ENCODE data around the gene THOC1. TPM values are rescaled to one million over a fixed set of nuclear protein-coding genes. Genes with fewer than 3 reads are reported as not detected.

The THOC1 gene
- total RNA-seq, 3 donors from 2014 or later, result 56.2 to 98.9 (median 67.5) TPM

DNA sequence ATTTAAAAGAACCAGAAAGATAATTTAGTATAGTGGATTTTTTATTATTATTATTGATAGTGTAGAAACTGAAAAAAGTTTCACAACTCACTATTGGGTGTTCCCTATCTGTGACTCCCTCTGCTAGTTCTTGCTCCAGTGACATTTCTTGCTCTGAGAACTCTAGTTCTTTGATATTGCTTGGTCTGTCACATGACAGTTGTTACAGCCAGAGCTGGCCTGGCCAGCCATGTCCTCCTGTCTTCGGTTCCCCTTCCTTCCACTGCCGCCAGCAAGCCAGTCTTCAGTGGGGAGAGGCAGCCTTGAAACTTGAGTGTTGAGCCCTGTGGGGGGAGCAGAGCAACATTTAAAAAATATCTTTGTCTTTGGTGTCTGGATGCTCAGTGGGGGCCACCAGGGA is 7.6 kb upstream of the THOC1 start:
- Histone ChIP-seq H3K27ac (no peak overlapping the region), H3K27me3 (no peaks in the 10 kb centered on the region), H3K4me3 (no peak overlapping the region), H3K9me3 (peaks cover 5% of the 10 kb centered on the region in 2 donors), H3K36me3 (no peaks in the 10 kb centered on the region), H3K4me1 (no peaks in the 10 kb centered on the region)
- TF ChIP-seq POLR2A (IDR thresholded peaks at IDR 0.05) (no peak), POLR2AphosphoS5 (IDR thresholded peaks at IDR 0.05) (no peak)
- TF ChIP-seq, protein P1, sequence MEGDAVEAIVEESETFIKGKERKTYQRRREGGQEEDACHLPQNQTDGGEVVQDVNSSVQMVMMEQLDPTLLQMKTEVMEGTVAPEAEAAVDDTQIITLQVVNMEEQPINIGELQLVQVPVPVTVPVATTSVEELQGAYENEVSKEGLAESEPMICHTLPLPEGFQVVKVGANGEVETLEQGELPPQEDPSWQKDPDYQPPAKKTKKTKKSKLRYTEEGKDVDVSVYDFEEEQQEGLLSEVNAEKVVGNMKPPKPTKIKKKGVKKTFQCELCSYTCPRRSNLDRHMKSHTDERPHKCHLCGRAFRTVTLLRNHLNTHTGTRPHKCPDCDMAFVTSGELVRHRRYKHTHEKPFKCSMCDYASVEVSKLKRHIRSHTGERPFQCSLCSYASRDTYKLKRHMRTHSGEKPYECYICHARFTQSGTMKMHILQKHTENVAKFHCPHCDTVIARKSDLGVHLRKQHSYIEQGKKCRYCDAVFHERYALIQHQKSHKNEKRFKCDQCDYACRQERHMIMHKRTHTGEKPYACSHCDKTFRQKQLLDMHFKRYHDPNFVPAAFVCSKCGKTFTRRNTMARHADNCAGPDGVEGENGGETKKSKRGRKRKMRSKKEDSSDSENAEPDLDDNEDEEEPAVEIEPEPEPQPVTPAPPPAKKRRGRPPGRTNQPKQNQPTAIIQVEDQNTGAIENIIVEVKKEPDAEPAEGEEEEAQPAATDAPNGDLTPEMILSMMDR (IDR thresholded peaks at IDR 0.05), result no peak
- no peak for DNase-seq (ENCODE audit: low spot score in 2 of 2)
- intact Hi-C loops (cut with DNase I; ENCODE audit: low total_unique reads), result no loop called here

DNA sequence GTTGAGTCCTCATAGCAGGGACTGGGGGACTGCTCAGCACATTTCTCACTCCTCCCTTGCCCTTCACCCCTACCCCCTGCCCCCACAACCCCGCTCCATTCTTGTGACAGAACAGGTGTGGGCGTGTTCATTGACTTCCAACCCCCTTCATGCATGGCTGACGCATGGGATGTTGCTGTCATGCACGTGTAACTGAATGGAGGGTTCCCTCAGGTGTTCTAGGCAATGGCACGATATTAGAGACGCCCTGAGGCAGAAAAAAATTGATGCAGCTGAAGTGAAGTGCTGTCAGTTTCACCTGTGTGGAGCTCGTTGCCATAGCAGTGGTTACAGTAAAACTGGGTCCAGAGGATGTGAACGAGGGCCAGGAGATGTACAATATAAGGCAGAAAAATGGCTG is 6.5 kb upstream of the THOC1 start:
- Histone ChIP-seq H3K9me3 (peaks cover 4 to 5% of the 10 kb centered on the region in 2 donors), H3K4me1 (no peaks in the 10 kb centered on the region), H3K36me3 (no peaks in the 10 kb centered on the region), H3K27me3 (no peaks in the 10 kb centered on the region), H3K4me3 (no peak overlapping the region), H3K27ac (no peak overlapping the region)
- no peak for DNase-seq (ENCODE audit: low spot score in 2 of 2)
- TF ChIP-seq POLR2AphosphoS5 (IDR thresholded peaks at IDR 0.05) (no peak), POLR2A (IDR thresholded peaks at IDR 0.05) (no peak)
- TF ChIP-seq, protein P1 (IDR thresholded peaks at IDR 0.05), result no peak
- intact Hi-C loops (cut with DNase I; ENCODE audit: low total_unique reads), result no loop called here

DNA sequence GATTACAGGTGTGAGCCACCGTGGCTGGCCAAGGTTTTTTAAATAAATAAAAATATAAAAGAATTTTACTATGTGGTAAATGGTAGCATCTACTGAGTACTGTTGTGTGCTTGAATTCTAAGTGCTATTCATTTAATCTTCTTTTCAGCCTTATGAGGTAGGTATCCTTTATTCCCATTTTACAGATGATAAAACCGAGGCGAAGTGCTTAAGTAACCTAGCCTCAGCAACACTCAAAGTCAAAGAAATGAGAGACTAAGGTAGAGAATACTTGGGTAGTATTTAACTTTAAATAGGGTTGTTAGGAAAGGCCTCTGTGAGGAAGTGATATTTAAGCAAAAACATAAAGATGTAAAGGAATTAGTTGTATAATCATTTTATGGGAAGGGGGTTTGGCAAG is 5.7 kb upstream of the THOC1 start:
- no peak overlapping the region for H3K4me3 ChIP-seq
- no peak overlapping the region for H3K27ac ChIP-seq
- DNase-seq (ENCODE audit: low spot score in 2 of 2), result no peak
- no peaks in the 10 kb centered on the region for H3K36me3 ChIP-seq
- no peaks in the 10 kb centered on the region for H3K27me3 ChIP-seq
- intact Hi-C loops (cut with DNase I; ENCODE audit: low total_unique reads), result no loop called here
- H3K9me3 ChIP-seq, result peaks cover 0 to 2% of the 10 kb centered on the region in 2 donors
- TF ChIP-seq, protein P1 (IDR thresholded peaks at IDR 0.05), result no peak
- TF ChIP-seq POLR2A (IDR thresholded peaks at IDR 0.05), result no peak
- peaks cover 0 to 4% of the 10 kb centered on the region in 2 donors for H3K4me1 ChIP-seq

DNA sequence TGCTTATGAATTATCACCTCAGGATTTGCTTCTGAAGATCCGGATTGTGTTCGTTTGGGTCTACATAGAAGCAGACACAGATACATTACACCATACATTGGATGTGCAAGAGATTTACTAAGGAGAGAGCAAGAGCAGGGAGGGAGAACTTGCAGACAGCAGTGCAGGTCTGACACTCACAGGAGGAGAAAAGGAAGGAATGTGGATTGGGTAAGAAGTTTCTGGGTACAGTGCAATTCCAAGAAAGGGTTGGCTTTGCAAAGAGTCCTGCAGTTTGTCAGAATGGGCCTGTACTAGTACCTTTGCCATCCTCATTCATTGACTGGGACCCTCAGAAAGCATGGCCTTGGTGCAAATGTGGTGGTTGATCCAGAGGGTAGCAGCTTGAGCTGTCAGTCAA is 4.8 kb upstream of the THOC1 start:
- Histone ChIP-seq H3K4me3 (no peak overlapping the region), H3K9me3 (no peaks in the 10 kb centered on the region), H3K27ac (no peak overlapping the region), H3K27me3 (no peaks in the 10 kb centered on the region), H3K4me1 (peaks cover 0 to 4% of the 10 kb centered on the region in 2 donors), H3K36me3 (no peaks in the 10 kb centered on the region)
- intact Hi-C loops (cut with DNase I; ENCODE audit: low total_unique reads), result no loop called here
- TF ChIP-seq, protein P1 (IDR thresholded peaks at IDR 0.05), result no peak
- no peak for TF ChIP-seq POLR2AphosphoS5 (IDR thresholded peaks at IDR 0.05)
- no peak for TF ChIP-seq POLR2A (IDR thresholded peaks at IDR 0.05)
- no peak for DNase-seq (ENCODE audit: low spot score in 2 of 2)

DNA sequence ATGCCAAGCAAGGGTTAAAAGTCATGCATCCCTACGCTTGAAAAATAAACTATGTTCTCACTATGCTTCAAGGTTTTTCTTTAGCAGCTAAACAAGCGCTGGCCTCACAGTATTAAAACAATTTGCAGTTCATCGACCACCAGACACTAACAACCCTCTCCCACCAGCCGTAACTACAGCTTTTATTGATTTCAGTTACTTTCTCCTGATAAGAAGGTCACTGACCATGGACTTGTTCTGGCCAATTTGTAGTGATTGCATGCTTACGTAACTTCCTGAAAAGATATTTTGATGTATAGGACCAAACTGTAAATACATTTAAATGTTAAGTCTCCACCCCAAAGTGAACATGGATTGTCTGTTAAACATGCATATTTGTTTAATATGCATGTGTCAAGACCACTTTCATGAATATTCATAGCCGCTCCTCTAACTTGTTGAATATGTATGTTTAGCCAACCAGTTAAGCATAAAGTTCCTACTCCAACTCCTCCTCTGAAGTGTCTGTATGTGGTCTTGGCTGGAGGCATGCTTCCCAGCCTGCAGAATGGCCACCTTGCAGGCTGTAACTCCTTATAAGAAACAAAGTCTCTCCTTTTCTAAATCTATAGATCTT is 1.7 kb upstream of the THOC1 start:
- DNase-seq (ENCODE audit: low spot score in 2 of 2), result no peak
- H3K27ac ChIP-seq, result no peak overlapping the region
- no peaks in the 10 kb centered on the region for H3K9me3 ChIP-seq
- H3K4me3 ChIP-seq, result no peak overlapping the region
- intact Hi-C loops (cut with DNase I; ENCODE audit: low total_unique reads), result no loop called here
- TF ChIP-seq, protein P1 (IDR thresholded peaks at IDR 0.05), result no peak
- no peak for TF ChIP-seq POLR2A (IDR thresholded peaks at IDR 0.05)
- no peak for TF ChIP-seq POLR2AphosphoS5 (IDR thresholded peaks at IDR 0.05)
- no peaks in the 10 kb centered on the region for H3K27me3 ChIP-seq
- H3K36me3 ChIP-seq, result no peaks in the 10 kb centered on the region
- peaks cover 0 to 4% of the 10 kb centered on the region in 2 donors for H3K4me1 ChIP-seq

Measured in breast epithelium (tissue), 4 donors.